Skin of body (tissue), 2 donors: ENCODE results near the gene ADM2. TPM values are rescaled to one million over a fixed set of nuclear protein-coding genes. Genes with fewer than 3 reads are reported as not detected.
A peak's percentile ranks its signal among the peaks of the same experiment; 100 is the strongest.
"Not testable (repeated sequence)": the region's sequence is repeated elsewhere in the genome, so short reads cannot be mapped to it uniquely, and the experiment has no call there.

Experiments used
- DNase-seq: peaks from one replicate; lab custom pipeline; 2025; lab: John Stamatoyannopoulos, UW
- total RNA-seq: library from RNA; depleted of rRNA; stranded (reverse); fragments of >200 nt; gene quantifications from one replicate; pipeline ENCODE4 v1.2.3, GENCODE V29; 2014

ADM2 gene
- total RNA-seq, 1 donor from 2014 or later = 0.39 TPM

DNA sequence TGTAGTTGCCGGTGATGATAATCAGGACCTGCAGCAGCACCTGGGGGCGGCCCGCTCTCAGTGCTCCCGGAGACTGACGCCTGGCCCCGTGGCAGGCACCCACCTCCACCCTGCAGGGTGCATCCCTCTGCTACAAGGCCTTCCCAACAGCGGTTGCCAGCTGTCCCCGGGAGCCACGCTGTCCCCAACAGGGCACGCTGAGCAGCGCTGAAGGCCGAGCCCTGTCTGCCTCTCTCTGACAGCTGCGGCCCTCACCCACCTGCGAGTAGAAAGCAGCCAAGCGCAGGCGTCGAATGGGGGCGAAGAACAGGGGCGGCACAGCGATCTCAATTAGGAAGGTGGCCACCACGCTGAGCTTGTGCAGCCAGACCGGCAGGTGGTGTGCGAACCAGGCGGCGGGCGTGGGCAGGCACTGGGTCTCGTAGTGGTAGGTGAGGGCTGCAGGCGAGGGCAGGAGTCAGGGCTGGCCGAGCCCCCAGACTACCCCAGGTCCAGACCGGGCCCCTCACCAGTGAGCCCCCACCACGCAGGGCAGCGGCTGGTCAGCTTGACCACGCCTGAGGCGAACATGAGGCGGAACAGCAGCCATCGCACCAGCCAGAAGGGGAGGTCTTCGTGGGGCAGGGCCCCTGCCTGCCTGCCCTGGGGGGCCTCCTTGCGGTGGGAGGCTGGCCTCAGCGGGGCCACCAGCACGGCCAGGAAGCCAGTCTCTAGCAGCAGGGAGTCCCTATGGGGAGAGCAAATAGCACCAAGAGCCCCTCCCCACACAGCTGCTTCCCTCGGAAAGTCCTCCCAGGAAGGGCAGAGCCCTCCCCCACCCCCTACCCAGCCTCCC is 24.6 kb downstream of the ADM2 start:
- no peak for DNase-seq

DNA sequence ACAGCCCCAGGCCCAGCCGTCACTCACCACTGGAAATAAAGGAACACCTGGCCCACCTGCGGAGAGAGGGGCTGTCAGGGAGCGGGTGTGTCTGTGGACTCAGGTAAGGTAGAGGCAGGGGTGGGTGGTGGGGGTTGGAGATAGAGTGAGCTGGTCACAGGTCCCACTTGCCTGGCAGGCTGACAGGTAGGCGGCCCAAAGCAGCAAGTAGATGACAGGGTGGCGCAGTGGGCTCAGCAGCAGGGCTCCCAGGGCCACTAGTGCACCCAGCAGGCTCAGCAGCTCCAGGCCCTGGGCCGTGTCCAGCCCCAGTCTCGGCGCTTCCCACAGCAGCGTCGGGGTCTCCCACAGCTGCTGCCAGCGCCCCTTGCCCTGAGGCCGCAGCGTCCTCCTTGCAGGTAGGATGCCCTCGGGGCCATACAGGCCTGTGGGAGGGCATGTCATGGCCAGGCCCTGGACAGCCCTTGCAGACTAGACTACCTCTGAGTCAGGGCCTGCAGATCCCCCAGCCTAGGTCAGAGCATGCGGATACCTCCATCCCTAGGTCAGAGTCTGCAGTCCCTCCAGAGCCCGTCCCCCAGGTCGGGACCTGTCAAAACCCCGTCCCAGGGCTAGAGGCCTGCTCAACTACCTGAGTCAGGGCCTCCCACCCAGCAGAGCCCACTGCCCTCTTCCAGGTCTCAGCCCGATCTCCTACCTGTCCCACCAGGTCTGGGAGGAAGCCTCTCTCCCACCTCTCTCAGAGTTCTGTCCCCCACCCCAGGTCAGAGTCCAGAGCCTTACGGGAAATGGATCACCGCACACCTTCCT is 25.5 kb downstream of the ADM2 start:
- peak; percentile 43 for DNase-seq

DNA sequence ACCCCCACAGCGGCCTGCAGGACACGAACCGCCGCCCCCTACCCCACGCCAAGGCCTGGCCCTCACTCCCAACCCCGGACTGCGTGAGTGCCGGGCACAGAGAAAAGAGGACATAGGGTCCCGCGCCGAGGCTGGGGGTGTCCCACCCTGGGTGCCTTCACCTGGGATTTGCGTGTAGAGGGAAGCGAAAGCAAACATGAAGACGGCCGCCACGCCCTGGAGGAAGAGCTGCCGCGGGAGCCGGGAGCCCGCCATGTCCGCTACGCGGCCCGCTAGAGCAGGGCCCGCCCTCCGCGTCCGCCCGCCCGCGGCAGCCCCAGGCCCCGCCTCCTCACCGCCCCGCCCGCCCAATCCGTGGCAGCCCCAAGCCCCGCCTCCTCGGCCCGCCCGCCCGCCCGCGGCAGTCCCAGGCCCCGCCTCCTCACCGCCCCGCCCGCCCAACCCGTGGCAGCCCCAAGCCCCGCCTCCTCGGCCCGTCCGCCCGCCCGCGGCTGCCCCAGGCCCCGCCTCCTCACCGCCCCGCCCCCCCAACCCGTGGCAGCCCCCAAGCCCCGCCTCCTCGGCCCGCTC is 26.2 kb downstream of the ADM2 start, which contains the start of gene LMF2:
Gene LMF2, minus strand, starts transcription at position 282 of the 570 bp plus-strand sequence. Its CDS starts 27 bp downstream, at position 255.
- no peak for DNase-seq

DNA sequence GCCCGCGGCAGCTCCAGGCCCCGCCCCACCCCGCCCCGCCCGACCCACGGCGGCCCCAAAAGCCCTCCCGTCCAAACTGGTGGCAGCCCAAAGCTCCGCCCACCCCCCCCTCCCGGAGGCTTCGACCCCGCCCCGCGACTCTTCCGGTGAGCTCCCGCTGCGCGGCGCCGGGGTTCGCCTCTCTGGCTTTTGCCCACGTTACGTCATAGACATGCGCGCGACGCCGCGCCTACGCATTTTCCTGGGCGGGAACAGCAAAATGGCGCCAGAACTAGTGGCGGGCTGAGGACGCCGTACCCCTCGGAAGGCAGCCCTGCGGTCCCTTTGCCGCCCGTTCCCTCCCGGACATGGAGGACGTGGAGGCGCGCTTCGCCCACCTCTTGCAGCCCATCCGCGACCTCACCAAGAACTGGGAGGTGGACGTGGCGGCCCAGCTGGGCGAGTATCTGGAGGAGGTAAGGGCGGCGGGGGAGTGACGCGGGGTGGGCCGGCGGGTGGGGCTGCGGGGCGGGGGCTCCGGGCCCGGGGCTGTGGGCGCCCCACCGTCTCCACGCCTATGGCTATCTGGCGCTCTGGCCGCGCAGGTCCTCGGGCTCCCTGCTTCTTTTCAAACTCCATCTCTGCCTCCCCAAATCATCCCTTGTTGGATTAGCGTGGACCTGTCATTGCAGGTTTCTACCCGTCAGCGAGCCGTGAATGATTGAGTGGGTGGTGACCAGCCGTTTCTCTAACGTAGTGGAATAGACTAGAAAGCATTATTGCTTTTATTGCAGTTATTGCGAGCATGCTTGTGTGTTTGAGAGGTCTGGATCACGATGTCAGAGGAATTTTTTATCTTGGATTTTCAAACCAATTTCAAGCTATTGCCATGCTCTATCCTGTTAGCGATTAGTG is 26.9 kb downstream of the ADM2 start, which contains the start of gene NCAPH2:
Gene NCAPH2, plus strand, starts transcription at position 234 of the 894 bp plus-strand sequence. Its CDS starts 114 bp downstream, at position 348.
- peak; percentile 97 for DNase-seq

DNA sequence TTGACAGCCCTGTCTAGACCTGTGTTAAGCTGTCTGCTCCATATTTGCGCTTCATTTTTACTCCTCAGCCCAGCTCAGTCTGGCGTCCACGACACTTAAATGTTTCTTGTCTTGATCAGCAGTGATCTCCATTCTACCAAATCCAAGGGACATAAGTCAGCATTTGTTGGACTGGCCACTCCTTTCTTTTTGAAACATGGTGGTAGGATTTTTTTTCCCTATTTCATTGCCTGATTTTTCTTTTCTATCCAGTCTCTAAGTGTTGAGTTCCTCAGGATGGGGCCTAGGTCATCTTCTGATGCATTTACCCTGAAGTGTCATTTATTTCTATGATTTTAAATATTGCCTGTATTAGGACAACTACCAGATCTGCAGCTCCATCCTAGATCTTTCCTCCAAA is 27.6 kb downstream of the ADM2 start:
- DNase-seq = no peak

DNA sequence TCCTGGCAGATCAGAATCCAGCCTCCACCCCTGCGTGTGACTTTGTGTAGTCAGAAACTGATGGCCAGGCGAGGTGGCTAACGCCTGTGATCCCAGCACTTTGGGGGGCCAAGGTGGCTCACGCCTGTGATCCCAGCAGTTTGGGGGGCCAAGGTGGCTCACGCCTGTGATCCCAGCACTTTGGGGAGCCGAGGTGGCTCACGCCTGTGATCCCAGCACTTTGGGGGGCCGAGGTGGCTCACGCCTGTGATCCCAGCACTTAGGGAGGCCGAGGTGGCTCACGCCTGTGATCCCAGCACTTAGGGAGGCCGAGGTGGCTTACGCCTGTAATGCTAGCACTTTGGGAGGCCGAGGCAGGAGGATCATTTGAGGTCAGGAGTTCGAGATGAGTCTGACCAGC is 31.8 kb downstream of the ADM2 start:
- no peak for DNase-seq

DNA sequence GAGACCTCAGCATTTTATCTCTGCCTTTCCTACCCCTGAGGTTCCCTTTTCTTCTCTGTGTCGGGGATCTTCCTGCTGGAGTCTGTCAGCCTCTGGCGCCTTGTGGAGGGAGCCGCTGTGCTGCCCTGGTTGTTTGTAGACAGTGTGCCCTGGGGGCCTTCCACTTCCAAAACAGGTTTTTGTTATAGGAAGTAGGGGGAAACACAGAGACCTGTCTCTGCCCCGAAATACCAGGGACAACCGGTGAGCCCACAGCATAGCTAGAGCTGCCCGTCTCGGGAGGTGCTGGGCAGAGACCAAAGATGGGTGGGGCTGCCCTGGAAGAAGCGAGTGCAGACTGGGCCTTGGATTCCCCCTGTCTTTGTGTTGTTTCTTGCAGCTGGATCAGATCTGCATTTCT is 34.7 kb downstream of the ADM2 start:
- DNase-seq = no peak

DNA sequence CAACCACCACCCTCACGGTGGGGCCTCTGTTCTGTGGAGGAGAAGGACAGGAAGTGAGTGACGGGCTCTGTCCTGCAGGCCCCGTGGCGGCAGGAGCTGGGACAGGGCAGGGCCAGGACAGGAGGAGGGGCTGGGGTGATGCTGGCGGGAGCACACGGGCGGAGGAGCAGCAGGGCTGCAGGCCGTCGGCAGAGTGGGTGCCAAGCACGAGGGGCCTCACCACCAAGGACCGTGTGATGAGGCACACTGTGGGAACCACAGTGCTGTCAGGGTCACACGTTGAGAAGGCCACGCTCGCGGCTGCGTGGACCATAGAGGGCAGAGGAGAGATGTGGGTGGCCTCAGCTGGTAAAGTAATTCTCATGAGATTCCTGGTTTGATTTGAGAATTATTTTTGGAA is 35.5 kb downstream of the ADM2 start:
- DNase-seq = no peak

DNA sequence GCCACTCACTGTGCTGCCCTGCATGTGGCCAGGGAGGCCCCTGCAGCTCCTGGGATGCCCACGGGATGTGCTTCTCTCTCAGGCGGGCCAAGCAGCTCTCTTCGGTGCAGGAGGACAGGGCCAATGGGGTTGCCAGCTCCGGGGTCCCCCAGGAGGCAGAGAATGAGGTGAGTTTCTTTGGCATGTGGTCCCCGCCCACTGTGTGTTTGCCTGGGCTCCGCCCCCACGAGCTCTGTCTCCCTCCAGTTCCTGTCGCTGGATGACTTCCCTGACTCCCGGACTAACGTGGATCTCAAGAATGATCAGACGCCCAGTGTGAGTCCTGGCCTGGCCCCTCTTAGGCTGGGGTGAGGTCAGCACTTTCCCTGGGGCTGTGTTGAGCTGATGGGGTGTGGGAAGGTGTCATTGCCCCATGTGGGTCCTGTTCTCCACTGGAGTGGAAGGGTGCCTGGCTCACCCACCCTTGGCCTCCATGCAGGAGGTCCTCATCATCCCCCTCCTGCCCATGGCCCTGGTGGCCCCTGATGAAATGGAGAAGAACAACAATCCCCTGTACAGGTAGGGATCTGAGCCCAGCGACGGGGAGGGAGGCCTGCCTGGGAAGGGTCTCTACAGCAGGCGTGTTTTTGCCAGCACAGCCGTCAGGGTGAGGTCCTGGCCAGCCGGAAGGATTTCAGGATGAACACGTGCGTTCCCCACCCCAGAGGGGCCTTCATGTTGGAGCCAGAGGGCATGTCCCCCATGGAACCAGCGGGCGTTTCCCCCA is 36.3 kb downstream of the ADM2 start:
- DNase-seq = no peak

DNA sequence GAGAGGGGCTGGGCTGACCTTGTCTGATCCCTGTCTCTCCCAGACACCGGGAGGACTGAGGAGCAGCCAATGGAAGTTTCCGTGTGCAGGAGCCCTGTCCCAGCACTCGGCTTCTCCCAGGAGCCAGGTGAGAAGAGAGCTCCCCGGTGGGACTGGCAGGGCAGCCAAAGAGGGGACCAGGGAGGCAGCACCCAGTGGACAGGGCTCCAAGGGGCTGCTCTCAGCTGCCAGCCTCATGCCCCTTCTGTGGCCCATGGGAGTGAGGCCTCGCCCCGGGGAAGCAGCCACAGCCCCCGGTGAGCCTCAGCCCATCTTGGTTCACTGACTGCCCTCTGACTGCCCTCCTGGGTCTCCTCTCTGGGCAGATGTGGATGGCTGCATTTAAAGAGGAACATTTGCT is 37.3 kb downstream of the ADM2 start:
- no peak for DNase-seq

DNA sequence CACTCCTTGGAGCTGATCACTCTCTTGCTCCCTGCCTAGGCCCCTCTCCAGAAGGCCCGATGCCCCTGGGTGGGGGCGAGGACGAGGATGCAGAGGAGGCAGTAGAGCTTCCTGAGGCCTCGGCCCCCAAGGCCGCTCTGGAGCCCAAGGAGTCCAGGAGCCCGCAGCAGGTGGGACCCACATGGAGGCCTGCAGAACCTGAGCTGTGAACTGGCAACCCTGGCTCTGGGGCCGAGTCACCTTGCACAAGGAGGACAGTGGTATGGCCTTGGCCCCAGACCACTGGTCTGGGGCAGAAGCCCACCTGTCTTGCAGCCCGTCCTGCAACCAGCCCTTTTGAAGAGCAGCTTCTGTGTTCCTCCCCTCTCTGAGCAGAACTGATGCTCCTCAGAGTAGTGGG is 37.8 kb downstream of the ADM2 start:
- no peak for DNase-seq

DNA sequence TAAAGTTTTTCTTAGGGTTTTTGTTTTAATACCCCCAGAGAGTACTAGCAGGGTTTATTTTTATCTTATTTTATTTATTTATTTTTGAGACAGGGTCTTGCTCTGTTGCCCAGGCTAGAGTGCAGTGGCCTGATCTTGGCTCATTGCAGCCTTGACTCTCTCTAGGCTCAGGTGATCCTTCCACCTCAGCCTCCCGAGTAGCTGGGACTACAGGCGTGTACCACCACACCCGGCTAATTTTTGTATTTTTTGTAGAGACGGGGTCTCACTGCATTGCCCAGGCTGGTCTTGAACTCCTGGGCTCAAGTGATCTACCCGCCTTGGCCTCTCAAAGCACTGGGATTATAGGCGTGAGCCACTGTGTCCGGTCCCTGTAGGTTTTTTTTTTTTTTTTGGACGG is 38.8 kb downstream of the ADM2 start:
- DNase-seq = not testable (repeated sequence)

DNA sequence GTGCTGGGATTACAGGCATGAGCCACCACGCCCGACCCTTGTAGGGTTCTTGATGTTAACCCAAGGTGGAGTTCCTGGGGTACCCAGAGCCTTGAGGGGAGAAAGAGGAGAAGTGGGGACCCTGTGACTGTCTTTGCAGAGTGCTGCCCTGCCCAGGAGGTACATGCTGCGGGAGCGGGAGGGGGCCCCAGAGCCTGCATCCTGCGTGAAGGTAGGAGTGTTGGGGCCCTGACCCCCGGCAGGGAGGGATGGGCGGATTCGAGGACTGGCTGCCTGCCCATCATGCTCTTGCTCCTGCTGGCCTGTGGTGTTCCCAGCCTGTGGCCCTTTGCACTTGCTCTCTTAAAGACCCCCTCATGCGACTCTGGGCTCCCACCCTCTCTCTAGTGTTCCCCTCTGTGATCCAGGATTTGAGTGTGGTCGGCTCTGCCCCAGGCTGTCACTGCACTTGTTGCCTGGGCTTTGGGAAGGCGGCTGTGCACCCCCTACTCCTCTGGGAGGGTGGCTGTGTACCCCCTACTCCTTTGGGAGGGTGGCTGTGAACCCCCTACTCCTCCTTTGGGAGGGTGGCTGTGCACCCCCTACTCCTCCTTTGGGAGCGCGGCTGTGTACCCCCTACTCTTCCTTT is 39.6 kb downstream of the ADM2 start:
- DNase-seq = no peak

DNA sequence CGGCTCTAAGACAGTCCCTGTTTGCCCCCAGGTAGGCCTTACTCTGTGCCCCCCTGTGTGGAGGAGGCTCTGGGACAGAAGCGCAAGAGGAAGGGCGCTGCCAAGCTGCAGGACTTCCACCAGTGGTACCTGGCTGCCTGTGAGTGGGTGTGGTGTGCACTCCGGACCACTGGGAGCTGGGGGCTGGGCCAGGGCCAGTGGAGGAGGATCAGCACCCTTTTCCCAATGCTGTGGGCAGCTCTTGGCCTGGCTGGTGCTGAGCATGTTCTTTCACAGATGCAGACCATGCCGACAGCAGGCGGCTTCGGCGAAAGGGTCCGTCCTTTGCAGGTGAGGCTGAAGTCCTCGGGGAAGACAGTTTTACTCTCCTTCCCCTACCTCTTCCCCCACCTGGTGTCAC is 40.4 kb downstream of the ADM2 start:
- DNase-seq = no peak

DNA sequence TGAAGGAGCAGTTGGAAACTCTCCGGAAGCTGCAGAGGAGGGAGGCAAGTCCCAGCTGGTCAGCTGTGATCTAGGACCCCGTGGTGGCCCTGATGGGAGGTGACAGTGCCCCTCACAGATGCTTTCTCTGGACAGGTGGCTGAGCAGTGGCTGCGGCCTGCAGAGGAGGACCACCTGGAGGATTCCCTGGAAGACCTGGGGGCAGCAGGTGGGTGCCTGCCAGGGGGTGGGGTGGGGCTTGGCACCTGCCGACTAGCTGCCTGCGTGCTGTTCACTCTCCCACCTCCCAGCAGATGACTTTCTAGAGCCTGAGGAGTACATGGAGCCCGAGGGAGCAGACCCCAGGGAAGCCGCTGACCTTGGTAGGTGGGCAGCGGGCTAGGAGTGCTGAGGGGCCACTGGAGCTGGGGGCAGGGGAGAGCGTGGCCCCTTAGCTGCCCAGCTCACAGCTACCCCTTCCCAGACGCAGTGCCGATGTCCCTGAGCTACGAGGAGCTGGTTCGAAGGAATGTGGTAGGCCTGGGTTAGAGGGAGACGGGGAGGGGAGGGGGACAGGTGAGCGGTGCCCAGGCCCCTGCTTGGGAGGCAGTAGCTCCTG is 41.0 kb downstream of the ADM2 start:
- no peak for DNase-seq

DNA sequence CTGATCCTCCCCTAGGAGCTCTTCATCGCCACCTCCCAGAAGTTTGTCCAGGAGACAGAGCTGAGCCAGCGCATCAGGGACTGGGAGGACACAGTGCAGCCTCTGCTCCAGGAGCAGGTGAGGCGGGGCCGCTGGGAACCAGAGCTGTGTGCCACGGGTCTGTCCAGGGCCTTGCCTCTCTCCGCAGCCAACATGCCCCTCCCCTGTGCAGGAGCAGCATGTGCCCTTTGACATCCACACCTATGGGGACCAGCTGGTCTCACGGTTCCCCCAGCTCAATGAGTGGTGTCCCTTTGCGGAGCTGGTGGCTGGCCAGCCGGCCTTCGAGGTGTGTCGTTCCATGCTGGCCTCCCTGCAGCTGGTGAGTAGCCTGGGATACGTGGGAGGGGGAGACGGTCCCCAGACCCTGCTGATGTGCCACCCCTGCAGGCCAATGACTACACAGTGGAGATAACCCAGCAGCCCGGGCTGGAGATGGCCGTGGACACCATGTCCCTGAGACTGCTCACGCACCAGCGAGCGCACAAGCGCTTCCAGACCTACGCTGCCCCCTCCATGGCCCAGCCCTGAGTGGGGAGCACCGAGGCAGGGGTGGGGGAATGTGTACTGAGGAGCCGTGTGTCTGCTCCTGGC is 41.6 kb downstream of the ADM2 start:
- DNase-seq = no peak

DNA sequence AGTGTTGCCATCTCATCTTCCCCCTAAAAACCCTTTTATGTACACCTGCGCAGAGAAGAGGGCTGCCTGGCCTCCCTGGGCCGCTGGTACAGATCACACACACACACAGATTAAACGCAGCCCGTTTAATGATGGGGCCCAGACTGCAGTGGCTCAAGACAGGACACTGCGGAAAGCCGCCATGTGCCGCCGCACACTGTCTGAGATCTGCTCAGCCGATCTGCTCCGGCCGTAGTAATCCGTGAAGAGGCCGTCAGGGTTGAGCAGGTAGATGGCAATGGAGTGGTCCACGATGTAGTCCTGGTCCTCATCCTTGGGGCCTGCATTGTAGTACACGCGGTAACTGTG is 42.1 kb downstream of the ADM2 start:
- DNase-seq = no peak

DNA sequence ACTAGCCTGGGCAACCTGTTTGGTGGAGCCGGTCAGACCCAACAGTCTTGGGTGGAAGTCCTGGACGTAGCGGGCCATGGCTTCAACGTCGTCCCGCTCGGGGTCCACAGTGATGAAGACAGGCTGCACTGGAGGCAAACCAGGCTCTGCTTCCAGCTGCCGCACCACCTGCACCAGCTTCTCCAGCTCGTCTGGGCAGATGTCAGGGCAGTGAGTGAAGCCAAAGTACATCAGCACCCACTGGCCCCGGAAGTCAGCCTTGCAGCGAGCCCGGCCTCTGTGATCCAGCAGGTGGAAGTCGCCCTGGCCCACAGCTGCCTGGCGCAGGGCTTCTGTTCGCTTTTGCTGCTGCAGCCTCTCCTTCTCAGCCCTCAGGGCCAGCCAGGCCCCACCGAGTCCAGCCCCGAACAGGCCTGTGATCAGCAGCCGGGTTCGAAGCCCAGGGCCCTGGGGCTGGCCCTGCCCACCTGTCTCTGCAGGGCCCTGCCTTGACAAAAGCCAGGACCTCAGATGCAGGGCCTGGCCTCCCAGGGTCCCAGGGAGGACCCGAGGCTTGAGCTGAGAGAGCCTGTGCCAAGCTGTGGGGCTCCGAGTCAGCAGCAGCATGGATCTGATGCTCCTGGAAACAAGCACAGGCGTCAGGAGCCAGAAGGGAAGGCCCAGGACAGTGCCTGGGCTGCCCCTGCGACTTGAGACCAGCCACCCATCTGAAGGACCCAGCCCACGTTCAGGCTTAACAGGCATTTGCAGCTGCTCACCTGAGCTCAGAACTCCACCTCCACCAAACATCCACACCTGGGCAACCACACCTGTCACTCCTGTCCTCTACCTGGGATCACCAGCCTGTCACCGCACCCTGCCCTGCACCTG is 42.7 kb downstream of the ADM2 start:
- no peak for DNase-seq
